HPDE6-E6E7 (cell line): ENCODE results near the gene PACS1.
"Not testable (repeated sequence)": the region's sequence is repeated elsewhere in the genome, so short reads cannot be mapped to it uniquely, and the experiment has no call there.

Source experiments
- DNase-seq: peaks from one replicate; pipeline ENCODE4 v3.0.0; 2011; ENCODE audit warnings: missing footprints; ENCODE audit errors: extremely low spot score

PACS1 gene

DNA sequence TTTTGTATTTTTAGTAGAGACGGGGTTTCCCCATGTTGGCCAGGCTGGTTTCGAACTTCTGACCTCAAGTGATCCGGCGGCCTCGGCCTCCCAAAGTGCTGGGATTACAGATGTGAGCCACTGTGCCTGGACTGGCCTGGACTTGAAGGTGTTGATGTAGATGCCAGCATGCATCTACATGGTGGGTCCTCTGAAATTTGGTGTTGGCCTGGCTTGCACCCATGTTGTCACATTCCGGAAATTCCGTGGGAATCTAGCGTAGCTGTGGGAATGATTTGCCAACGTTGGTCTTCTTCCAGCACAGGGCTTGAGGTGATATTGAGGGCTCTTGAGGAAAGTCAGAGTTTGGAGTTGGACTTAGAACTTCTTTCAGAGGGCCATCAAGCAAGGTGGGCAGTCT lies 6.5 kb downstream of the PACS1 start:
- no peak for DNase-seq

DNA sequence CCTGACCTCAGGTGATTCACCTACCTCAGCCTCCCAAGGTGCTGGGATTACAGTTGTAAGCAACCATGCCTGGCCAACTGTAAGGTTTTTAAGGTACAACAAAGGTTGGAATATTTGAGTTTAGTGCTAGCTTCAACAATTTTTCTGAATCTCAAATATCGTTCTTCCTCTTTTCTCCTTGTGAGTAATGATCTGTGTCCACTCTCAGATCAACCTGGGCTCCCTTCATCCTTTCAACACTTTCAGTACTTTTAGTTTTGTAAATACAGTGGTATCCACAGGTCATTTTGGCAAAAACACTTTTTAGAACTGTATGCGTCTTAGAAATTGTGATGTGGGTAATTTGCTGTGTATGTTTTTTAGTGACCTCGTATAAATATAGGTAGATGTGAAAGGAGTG lies 7.9 kb downstream of the PACS1 start:
- DNase-seq, result no peak

DNA sequence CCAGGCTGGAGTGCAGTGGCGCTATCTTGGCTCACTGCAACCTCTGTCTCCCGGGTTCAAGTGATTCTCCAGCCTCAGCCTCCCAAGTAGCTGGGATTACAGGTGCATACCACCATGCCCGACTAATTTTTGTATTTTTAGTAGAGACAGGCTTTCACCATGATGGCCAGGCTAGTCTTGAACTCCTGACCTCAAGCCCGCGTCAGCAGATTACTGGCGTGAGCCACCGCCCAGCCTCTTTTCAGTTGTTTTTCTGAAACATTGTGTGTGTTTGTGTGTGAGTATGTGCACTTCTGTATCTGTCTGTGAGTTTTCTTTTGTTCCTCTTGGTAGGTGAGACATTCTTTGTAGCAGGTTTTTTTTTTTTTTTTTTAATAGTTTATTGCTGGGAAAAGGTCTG lies 8.9 kb downstream of the PACS1 start:
- not testable (repeated sequence) for DNase-seq

DNA sequence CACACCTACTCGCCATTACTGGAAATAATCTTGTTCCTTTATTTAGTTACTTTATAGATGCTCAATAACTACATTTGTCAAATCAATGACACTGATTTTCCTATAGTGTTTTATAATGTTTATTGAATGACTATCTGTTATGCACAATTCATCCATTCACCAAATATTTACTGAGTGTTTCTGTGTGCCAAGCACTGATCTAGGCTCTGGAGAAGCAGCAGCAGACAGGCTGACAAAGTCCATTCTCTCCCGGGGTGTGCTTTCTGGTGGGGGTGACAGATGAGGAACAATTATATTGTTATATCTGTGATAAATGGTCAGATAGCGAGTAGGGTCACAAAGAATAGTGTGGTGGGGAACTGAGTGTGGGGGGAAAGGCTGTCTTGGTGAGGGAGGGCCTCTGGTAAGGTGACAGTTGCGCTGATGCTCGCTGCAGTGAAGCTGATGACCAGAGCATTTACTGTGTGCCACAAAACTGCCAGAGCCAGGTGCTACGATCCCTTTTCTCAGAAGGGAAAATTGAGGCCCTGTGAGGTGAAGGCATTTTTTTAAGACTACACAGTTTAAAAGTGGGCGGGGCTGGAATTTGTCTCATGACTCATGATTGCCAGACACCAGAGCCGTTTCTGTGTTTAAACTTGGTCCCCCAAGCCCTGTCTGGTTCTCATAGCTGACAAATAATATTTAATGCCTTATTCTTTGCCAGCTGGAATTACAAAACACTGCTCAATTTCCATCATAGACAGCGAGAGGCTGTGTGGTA lies 10.2 kb downstream of the PACS1 start:
- DNase-seq, result peak; percentile 50

DNA sequence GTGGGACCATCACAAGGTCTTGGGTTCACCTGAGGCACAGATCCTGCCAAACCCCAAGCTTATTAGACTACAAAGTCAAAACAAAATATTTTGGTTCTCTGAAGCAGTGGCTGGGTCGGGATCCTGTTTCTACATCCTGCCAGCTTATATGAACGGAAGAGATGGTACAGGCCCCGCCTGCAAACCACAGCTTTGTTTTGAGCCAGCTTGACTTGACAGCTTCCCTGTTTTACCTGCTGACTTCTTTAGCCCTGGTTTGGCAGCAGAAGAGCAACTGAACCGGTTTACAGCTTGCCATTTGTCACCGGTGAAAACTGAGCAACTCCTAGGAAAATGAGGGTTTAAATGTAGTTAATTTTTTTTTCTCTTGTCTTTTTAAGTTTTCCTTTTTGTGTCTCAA lies 11.4 kb downstream of the PACS1 start:
- DNase-seq, result peak; percentile 85

DNA sequence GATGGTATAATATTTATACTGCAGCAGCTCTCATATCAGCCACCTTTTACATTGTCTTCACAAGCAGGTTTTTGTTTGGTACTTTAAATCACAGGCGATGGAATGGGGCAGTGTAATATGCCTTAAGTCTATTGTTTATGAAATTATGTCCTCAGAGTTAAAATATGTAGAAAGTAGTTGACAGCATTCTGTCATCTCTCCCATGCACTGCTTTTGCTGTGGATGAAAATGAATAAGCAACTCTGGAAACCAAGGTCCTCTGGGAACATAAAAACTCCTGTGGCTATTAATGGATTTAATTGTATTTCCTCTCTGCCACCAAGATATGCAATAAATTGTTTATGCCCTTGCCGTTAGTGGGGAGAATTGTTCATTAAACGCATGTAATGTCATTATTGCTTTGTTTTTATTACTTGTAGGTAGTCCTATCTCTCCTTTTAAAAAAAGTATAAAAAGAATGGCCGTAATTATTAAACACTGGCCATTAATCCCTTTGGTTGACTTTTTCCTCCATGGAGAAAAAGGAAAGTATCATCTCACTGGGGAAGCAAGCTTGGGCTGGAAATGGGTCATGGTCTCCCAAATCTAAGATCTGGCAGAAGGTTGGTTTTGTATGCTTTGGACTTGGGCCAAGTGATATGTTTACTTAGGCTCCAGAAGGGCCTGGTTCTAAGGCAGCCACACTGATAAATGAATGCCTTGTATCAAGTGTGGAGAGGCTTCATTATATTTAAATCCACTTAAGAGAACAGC lies 13.1 kb downstream of the PACS1 start:
- DNase-seq, result no peak

DNA sequence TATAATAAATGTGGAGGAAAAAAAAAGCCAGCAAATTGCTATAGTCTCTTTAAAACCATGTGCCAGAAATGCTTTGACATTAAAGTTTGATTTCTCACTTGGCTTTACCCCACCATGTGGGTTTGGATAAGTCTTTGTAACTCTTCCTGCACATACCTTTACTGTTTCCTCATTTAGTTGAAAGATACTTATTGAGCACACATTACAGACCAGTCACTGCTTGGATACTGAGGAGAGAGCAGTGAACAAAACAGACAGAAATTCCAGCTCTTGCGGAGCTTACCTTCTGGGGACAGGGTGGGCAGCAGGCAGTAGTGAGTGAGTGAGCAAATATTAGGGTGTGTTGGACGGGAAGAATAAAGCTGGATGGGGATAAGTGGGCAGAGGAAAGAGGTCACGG lies 13.7 kb downstream of the PACS1 start:
- DNase-seq, result no peak

DNA sequence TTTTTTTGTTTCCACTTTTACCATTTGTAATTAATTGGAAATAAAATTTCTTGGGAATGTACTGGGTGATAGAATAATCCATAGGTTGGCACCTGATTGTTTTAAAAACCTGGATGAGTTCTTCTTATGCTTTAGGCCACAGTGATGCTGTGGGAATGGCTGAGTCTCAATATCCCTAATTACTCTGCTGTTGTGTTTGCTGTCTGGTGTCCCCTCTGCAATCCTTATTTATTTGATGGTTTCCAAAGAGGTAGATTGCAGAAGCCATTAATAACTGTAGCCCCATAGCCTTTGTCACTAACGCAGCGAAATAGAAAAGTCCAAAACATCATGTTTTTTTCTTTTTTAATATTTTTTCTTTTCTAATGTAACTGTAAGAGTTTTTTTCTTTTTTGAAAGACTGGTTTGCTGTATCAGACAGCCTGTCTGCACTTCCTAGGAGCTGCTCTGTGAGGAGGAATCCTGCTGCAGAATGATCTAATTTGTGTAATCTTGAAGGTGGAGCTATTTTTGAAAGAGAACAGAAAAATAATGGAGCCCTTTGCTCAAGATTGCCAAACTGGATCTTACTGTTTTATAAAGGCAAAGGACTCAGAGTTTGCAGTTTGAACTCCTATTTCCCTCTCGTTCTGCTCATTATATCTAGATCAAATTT lies 14.9 kb downstream of the PACS1 start:
- DNase-seq, result no peak

DNA sequence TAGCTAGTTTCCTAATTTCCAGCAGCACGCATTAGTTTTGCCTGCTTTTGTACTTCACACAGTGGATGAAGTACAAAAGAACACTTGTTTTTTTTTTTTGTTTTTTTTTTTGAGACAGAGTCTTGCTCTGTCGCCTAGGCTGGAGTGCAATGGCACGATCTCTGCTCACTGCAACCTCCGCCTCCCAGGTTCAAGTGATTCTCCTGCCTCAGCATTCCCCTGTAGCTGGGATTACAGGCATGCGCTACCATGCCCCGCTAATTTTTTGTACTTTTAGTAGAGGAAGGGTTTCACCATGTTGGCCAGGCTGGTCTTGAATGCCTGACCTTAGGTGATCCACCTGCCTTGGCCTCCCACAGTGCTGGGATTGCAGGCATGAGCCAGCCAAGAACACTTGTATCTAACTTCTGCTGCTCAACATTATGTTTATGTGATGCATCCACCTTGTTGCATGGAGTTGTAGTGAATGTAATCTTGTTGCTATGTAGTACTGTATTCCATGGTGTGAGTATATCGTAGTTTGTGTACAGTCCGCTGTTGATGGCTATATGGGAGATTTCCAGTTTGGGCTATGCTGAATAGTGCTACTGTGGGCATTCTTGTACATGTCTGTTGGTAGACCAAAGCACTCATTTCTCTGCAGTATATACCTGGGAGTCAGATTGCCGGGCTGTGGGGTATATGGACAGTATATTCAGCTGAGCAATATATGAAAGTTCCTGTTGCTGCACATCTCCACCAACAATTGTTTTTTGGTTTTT lies 17.3 kb downstream of the PACS1 start:
- no peak for DNase-seq

DNA sequence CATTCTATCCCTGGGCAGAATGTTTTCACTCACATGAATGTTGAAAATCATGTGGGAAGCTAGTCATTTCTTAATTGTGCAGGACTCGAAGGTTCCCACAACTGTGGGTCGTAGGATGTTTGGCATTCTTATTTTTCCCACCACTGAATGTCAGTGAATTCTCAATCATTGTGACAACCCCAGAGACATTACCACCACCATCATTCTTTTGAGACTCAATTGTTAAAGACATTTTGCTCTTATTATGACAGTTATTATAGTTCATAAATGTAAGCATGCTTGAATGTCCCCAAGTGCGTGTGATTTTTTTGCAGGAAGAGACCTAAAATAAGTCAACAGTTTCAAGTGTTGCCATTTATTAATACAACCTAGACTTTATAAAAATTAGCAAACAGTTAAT lies 19.0 kb downstream of the PACS1 start:
- no peak for DNase-seq

DNA sequence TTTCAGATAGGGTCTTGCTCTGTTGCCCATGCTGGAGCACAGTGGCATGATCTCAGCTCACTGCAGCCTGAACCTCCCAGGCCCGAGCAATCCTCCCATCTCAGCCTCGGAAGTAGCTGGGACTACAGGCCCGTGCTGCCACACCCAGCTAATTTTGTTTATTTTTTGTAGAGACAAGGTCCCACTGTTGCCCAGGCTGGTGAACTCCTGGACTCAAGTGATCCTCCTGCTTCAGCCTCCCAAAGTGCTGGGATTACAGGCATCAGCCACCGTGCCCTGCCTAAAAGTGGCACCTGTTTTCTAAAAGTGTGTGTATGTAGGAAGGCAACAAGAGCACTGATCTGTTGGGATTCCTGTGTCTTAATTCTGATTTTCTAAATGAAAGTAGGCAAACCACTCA lies 20.2 kb downstream of the PACS1 start:
- DNase-seq, result no peak

DNA sequence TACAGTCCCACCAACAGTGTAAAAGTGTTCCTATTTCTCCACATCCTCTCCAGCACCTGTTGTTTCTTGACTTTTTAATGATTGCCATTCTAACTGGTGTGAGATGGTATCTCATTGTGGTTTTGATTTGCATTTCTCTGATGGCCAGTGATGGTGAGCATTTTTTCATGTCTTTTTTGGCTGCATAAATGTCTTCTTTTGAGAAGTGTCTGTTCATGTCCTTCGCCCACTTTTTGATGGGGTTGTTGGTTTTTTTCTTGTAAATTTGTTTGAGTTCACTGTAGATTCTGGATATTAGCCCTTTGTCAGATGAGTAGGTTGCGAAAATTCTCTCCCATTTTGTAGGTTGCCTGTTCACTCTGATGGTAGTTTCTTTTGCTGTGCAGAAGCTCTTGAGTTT lies 22.1 kb downstream of the PACS1 start:
- DNase-seq, result not testable (repeated sequence)

DNA sequence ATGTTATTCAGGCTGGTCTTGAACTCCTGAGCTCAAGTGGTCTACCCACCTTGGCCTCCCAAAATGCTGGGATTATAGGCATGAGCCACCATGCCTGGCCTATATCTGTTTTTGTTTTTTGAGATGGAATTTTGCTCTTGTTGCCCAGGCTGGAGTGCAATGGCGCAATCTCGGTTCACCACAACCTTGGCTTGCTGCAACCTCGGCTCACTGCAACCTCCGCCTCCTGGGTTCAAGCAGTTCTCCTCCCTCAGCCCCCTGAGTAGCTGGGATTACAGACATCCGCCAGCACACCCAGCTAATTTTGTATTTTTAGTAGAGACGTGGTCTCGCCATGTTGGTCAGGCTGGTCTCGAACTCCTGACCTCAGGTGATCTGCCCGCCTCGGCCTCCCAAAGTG lies 29.7 kb downstream of the PACS1 start:
- not testable (repeated sequence) for DNase-seq

DNA sequence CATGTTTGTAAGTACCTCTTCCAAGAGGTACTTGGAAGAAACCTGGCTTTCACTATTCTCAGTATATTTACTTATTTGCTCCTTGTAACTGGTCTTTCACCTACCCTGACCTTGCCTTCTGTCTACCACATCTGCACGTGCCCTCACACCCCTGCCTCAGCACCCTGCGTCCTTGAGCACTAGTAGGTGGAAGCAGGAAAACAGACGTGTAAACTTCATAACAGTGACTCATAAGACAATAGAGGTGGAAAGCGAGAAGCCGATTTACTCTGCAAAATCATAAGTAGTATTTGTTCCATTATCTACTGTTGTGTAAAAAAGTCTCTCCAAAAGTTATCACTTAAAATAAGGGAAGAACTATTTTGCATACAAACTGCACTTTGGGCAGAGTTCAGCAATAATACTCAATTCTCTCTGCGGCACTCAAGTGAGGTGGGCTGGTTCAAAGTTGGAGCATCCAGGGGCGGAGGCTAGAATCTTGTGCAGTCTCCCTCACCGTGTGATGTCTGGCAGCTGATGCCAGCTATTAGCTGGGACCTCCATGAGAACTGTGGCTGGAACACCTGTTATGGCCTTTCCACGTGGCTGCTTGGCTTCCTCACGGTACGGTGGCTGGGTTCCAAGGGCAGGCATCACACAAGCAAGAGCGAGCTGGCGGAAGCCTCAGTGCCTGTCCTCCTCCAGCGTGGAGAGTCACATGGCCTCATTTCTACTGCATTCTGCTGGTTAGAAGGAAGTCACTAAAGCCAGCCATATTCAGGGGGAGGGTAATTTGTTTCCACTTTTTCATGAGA lies 30.4 kb downstream of the PACS1 start:
- no peak for DNase-seq

DNA sequence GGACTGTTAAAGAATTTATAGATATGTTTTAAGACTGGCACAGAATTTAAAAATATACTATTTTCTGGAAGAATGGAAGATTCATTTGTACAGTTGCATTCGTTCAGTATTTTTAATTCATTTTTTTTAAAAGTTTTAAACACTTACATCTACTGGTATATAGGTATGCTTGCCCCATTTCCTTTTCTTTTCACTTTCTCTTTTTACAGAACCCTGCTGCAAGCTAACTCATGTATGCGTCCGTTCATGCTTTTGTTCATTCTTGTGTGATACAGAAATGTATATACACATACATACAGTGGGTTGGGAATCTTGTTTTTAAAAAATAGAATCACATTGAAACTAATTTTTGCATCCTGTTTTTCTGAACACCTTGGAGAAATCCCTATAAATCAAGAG lies 31.0 kb downstream of the PACS1 start:
- DNase-seq, result no peak

DNA sequence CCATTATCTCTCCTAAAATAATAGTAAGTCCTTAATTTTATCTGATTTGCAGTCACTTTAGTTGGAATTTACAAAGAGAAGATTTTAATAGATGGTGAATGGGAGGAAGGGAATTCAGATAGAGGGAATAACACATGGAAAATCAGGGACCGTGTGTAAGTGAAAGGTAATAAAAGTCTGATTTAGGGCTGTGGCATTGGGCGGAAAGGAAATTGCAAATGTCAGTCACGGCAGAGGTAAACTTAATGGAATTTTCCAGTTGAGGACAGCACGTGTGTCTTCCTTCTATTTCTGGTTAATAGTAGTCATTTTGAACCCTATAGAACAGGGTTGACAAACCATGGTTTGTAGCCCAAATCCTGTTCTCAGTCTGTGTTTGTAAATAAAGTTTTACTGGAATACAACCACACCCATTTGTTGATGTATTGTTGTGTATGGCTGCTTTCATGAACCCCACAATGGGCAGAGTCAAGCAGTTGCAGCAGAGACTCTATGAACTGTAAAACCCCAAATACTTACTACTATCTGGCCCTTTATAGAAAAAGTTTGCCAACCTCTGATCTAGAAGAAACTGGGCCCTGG lies 34.1 kb downstream of the PACS1 start:
- DNase-seq, result no peak

DNA sequence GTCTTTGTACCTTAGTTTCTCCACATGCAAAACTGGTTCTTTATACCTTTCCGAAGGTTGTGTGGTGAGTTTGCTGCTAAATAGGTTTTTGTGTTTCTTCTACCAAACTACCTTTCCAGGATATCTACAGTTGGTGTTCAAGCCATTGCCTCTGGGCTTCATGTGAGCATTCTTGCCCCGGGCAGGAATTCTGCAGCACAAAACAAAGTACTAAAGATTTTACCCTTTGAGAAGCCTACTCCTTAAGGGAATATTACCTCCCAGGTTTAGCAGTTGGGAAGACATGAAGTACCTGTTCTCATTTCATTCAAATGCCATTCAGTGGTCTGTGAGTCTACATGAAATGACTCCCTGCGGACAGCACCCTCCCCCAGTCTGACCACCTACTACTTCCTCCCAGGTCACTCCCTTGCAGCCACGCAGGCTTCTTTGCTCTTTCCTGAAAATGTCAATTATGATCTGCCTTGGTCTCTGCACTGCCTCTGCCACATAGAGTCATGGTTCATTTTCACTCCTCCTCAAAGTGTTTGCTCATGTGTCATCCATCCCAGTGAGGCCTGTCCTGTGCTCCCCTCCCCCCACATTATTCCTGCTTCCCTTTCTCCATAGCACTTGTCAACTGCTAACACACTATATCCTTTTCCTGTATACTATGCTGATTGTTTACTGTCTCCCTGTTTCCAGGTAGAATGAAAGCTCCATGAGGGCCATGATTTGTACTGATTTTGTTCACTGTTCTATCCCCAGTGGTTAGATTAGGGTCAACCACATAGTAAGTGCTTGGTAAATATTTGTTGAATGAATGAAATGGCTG lies 36.9 kb downstream of the PACS1 start:
- no peak for DNase-seq

DNA sequence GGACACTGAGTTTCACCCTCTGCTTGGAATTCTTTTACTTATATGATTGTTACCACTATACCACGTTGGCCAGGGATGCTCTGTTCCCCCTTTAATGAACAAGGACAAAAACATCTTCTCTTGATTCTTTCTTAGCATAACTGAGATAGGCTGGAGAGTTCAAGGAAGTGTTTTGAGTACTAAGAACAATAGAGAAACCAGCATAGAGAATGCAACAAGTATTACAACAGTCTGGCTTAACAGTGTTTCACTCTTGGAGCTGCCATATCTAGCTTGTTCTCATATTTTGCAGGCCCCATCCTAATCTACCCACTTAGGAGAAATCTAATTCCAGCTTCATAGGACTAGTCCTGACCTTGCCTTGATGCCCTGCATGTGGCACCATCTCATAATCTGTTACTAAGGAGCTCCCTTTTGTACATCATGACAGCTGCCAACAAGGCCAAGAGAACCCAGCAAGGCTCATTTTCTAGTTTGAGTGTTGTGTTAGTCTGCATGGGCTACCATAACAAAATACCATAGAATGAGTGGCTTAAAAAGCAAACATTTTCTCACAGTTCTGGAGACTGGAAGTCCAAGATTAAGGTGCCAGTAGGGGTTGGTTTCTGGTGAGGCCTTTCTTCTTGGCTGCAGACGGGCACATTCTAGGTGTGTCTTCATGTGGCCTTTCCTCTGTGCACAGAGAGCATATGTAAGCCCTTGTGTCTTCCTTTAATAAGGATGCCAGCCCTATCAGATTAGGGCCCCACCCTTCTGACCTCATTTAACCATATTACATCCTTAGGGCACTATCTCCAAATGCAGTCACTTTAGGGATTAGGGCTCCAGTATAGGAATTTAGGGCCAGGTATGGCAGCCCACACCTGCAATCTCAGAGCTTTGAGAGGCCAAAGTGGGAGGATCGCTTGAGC lies 37.8 kb downstream of the PACS1 start:
- no peak for DNase-seq

DNA sequence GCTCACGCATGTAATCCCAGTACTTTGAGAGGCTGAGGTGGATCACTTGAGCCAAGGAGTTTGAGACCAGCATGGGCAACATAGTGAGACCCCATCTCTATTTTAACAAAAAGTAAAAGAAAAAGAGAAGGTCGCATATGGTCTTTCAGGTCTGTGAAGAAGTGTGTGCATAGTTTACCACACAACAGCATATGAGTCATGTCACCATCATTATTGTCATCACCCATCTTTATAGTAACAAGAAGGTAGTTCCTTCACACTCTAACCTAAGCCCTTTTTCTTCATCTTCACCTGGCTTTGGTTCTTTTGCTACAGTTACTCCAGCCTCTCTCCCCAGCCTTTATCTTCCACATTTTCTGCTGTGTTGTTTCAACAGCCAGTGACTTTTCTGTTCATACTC lies 39.2 kb downstream of the PACS1 start:
- DNase-seq, result no peak
